K562 (cell line): ENCODE data around the gene TCAP. TPM values are rescaled to one million over a fixed set of nuclear protein-coding genes. Genes with fewer than 3 reads are reported as not detected.

Experiments
- ATAC-seq: fragments of 200-7000 bp; cut with Tn5 transposase; 3 replicates; pipeline ENCODE4 v1.9.1; 2020; ENCODE audit warnings: moderate library complexity
- BruUV-seq: library from RNA; stranded (reverse); fragments of 400-500 nt; replicated peaks from 2 replicates; lab custom pipeline; 2021; lab: Mats Ljungman, UMichigan
- CTCF ChIA-PET: fragments of 300-600 bp; formaldehyde crosslinking; extraction: SDS; loops from one replicate; lab custom pipeline; 2021; ENCODE audit warnings: low intra/inter-chr PET ratio; lab: Yijun Ruan, JAX
- POLR2A ChIA-PET: fragments of 300-600, 350-650 bp; sonication (Branson Sonifier 250); formaldehyde crosslinking; extraction: SDS; loops from one replicate; lab custom pipeline; 2021; ENCODE audit warnings: antibody characterized with exemption, inconsistent platforms; lab: Yijun Ruan, JAX
- DNase-seq, 4 experiments: peaks; one replicate each; pipeline versions ENCODE4 v3.0.0 to v3.0.0-alpha.2; 2011 to 2018; ENCODE audit warnings: low spot score in 3 of 4, mixed read lengths in 3 of 4; ENCODE audit errors: extremely low read depth in 1 of 4
- FAIRE-seq: peaks from 2 replicates; lab custom pipeline; 2011; peaks lifted over from hg19 to GRCh38; lab: Jason Lieb, UNC
- H2AFZ ChIP-seq: 2 replicates; pipeline ENCODE4 v1.6.0; 2011; ENCODE audit warnings: low read depth, low read length, control low read depth, inconsistent platforms
- H3K27ac ChIP-seq: fragments of 200-600 bp; 3 replicates; pipeline ENCODE4 v1.8.0; 2011; ENCODE audit warnings: low read depth, mild to moderate bottlenecking, control low read depth, inconsistent platforms, low read length, moderate library complexity, mixed read lengths; ENCODE audit errors: extremely low read depth
- H3K27me3 ChIP-seq, 2 experiments: fragments of 300-600 bp in 1 of 2; 2 replicates in 1 of 2; 3 replicates in 1 of 2; pipeline versions ENCODE4 v1.6.0 to v1.8.0; 2011; ENCODE audit warnings: inconsistent platforms in 2 of 2, low read length in 2 of 2, mild to moderate bottlenecking in 1 of 2, mixed read lengths in 1 of 2, moderate library complexity in 1 of 2; ENCODE audit not compliant: control insufficient read depth in 2 of 2, insufficient read depth in 2 of 2
- H3K36me3 ChIP-seq: fragments of 300-600 bp; 3 replicates; pipeline ENCODE4 v1.8.0; 2011; ENCODE audit warnings: mild to moderate bottlenecking, low read length, inconsistent platforms; ENCODE audit not compliant: control insufficient read depth, insufficient read depth
- H3K4me1 ChIP-seq, 2 experiments: fragments of 200-600 bp in 1 of 2; replicated peaks in 1 of 2; 2 replicates in 1 of 2; 3 replicates in 1 of 2; pipeline versions ENCODE4 v1.5.1 to v1.8.0; 2011; ENCODE audit warnings: inconsistent platforms in 2 of 2, low read length in 2 of 2, mild to moderate bottlenecking in 1 of 2, mixed read lengths in 1 of 2, moderate library complexity in 1 of 2; ENCODE audit not compliant: control insufficient read depth in 2 of 2, insufficient read depth in 2 of 2
- H3K4me2 ChIP-seq: 2 replicates; pipeline ENCODE4 v1.6.1; 2011; ENCODE audit warnings: low read length, control low read depth, inconsistent platforms, mixed read lengths; ENCODE audit not compliant: insufficient read depth
- H3K4me3 ChIP-seq: fragments of 200-600 bp; sonication (generic), shearing (Covaris generic); 2 replicates; pipeline ENCODE4 v1.5.1; 2016; ENCODE audit warnings: control low read depth, inconsistent platforms
- H3K79me2 ChIP-seq: fragments of 200-600 bp; 3 replicates; pipeline ENCODE4 v1.8.0; 2011; ENCODE audit warnings: low read length, inconsistent platforms; ENCODE audit not compliant: control insufficient read depth, insufficient read depth
- H3K9ac ChIP-seq, 2 experiments: 2 replicates each; pipeline versions ENCODE4 v1.6.0 to v1.6.1; 2011; ENCODE audit warnings: low read depth in 2 of 2, low read length in 2 of 2, control low read depth in 1 of 2, inconsistent platforms in 1 of 2, mild to moderate bottlenecking in 1 of 2, mixed read lengths in 1 of 2; ENCODE audit not compliant: insufficient read depth in 1 of 2
- H3K9me1 ChIP-seq: one replicate; pipeline ENCODE4 v1.6.0; 2011; ENCODE audit warnings: inconsistent platforms, mild to moderate bottlenecking, low read length, moderate library complexity; ENCODE audit not compliant: control insufficient read depth, insufficient read depth
- H3K9me3 ChIP-seq: replicated peaks from 2 replicates; pipeline ENCODE4 v1.5.1; 2011; ENCODE audit warnings: low read depth, low read length, inconsistent platforms; ENCODE audit not compliant: control insufficient read depth, insufficient read depth
- H4K20me1 ChIP-seq: replicated peaks from 2 replicates; pipeline ENCODE4 v1.6.1; 2011; ENCODE audit warnings: low read length, inconsistent platforms, mixed read lengths; ENCODE audit not compliant: control insufficient read depth, insufficient read depth
- ERF ChIP-seq: fragments of 450-650 bp; formaldehyde crosslinking; IDR thresholded peaks from 2 replicates; pipeline ENCODE4 v1.4.0; 2020; ENCODE audit warnings: mild to moderate bottlenecking, mixed read lengths
- FOXP1 ChIP-seq: sonication (generic); formaldehyde crosslinking; IDR thresholded peaks from 2 replicates; pipeline ENCODE4 v1.8.0; 2022; ENCODE audit warnings: mild to moderate bottlenecking, missing genetic modification reagents
- KLF13 ChIP-seq: fragments of 450-650 bp; IDR thresholded peaks from 2 replicates; pipeline ENCODE4 v1.6.1; 2016; ENCODE audit warnings: missing genetic modification characterization, low read depth, mild to moderate bottlenecking, missing compliant biosample characterization, moderate library complexity, borderline replicate concordance
- MNT ChIP-seq, 2 experiments: fragments of 450-650 bp; conservative IDR thresholded peaks; 2 replicates each; pipeline ENCODE4 v1.6.1; 2017; ENCODE audit warnings: mild to moderate bottlenecking in 2 of 2, moderate library complexity in 2 of 2
- ZNF384 ChIP-seq: IDR thresholded peaks from 2 replicates; pipeline ENCODE4 v1.6.1; 2012; ENCODE audit warnings: low read depth, low read length, improper control_type of control experiment
- ZNF395 ChIP-seq: fragments of 200-800 bp; sonication (Bioruptor generic); IDR thresholded peaks from 2 replicates; pipeline ENCODE4 v1.6.1; 2017; ENCODE audit warnings: missing genetic modification characterization, missing compliant biosample characterization
- ZNF408 ChIP-seq: fragments of 250-450 bp; sonication (Bioruptor Pico); IDR thresholded peaks from 2 replicates; pipeline ENCODE4 v1.4.0; 2020; ENCODE audit warnings: low read depth, mild to moderate bottlenecking, moderate library complexity
- ZNF717 ChIP-seq: fragments of 250-450 bp; sonication (Bioruptor Pico); IDR thresholded peaks from 2 replicates; pipeline ENCODE4 v1.5.0; 2021
- ZNF830 ChIP-seq: fragments of 250-450 bp; sonication (Bioruptor Pico); IDR thresholded peaks from 2 replicates; pipeline ENCODE4 v1.5.0; 2021; ENCODE audit warnings: mild to moderate bottlenecking
- WGBS: fragments of 100-300 bp; shearing (Covaris generic); methylation state at CpG from one replicate; pipeline ENCODE4 v1.1.6; 2016; ENCODE audit warnings: low coverage, mixed read lengths; ENCODE audit not compliant: insufficient coverage; ENCODE audit errors: missing lambda C conversion rate; 5-methylcytosine and 5-hydroxymethylcytosine counted together
- in situ Hi-C: fragments of 300-500 bp; cut with MboI; formaldehyde crosslinking; loops from 4 replicates; pipeline ENCODE4 v1.15.0; 2018; ENCODE audit warnings: inconsistent platforms, mixed read lengths
- intact Hi-C: fragments of 100-400 bp; cut with micrococcal nuclease; formaldehyde crosslinking; loops from 2 replicates; pipeline ENCODE4 v1.14.2; 2022
- polyA plus RNA-seq, 8 experiments: library from polyadenylated mRNA; depleted of rRNA in 4 of 8; stranded (reverse) in 5 of 8; unstranded in 3 of 8; fragments of >200 nt; fragmentation: Nextera tagmentation in 2 of 8; fragmentation: Illumina TruSeq in 1 of 8; extraction: Ambion mirVana in 2 of 8; extraction: Trizol in 1 of 8; gene quantifications; 2 replicates each; pipeline versions ENCODE4 v1.2.1 to v1.2.3, GENCODE V29; 2011 to 2014; ENCODE audit warnings: inconsistent platforms in 1 of 8, missing spikeins in 1 of 8
- total RNA-seq, 7 experiments: library from RNA; depleted of rRNA in 6 of 7; stranded (reverse); fragments of >200 nt in 6 of 7; fragmentation: Illumina TruSeq in 2 of 7; extraction: Trizol in 2 of 7; gene quantifications; 2 replicates each; pipeline versions ENCODE4 v1.2.1 to v1.2.3, GENCODE V29; 2011 to 2021; ENCODE audit warnings: low replicate concordance in 1 of 7
- TF ChIP-seq, protein P1 (sequence below): fragments of 250-450 bp; sonication (Bioruptor Pico); IDR thresholded peaks from 2 replicates; pipeline ENCODE4 v1.4.0; 2020

TCAP gene
- total and polyA plus RNA-seq, 9 of the 15 experiments (the other 6 are each of a cell fraction or from before 2014, with no cell fraction given), result 0.33 to 1.4 (median 0.82) TPM; not detected in 2

DNA sequence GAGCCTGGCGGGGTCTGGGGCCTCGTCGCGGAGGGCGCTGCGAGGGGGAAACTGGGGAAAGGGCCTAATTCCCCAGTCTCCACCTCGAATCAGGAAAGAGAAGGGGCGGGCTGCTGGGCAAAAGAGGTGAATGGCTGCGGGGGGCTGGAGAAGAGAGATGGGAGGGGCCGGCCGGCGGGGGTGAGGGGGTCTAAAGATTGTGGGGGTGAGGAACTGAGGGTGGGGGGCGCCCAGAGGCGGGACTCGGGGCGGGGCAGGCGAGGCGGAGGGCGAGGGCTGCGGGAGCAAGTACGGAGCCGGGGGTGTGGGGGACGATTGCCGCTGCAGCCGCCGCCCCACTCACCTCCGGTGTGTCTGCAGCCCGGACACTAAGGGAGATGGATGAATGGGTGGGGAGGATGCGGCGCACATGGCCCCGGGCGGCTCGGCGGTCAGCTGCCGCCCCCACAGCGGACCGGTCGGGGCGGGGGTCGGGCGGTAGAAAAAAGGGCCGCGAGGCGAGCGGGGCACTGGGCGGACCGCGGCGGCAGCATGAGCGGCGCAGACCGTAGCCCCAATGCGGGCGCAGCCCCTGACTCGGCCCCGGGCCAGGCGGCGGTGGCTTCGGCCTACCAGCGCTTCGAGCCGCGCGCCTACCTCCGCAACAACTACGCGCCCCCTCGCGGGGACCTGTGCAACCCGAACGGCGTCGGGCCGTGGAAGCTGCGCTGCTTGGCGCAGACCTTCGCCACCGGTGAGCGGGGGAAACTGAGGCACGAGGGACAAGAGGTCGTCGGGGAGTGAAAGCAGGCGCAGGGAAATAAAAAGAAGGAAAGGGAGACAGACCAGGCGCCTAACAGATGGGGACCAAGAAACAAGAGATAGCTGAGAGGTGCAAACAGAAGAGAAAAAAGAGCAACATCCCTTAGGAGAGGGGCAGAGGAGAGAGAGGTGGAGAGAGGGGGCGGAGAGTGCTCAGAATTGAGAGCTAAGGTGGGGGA, 3.1 kb downstream of the TCAP start, which contains the start of gene PNMT:
TSS of gene PNMT (plus strand) at position 509 of the 980 bp plus-strand sequence. CDS start at position 532, 23 bp downstream.
- Histone ChIP-seq H2AFZ (peak within 1 kb of the TSS; percentile 79), H3K36me3 (peaks cover 2% of the 10 kb centered on the region; the same call in 1 of the 3 replicates), H3K27me3 (no peaks in the 10 kb centered on the region), H3K9me3 (no peaks in the 10 kb centered on the region), H3K4me2 (peak within 1 kb of the TSS; percentile 75), H3K4me1 (peaks cover 33 to 94% of the 10 kb centered on the region in 2 experiments), H3K79me2 (peaks cover 13% of the 10 kb centered on the region; the same call in 2 of the 3 replicates), H4K20me1 (no peaks in the 10 kb centered on the region; the same call in 1 of the 2 replicates), H3K9ac (peak within 1 kb of the TSS; percentile 65 to 93), H3K9me1 (no peaks in the 10 kb centered on the region), H3K4me3 (peak within 1 kb of the TSS; percentile 51), H3K27ac (peak within 1 kb of the TSS; percentile 74)
- POLR2A ChIA-PET, result interaction anchor here (0.6 to 4.0 kb wide), 7 partner anchors 12 to 290 kb away, joined by 3 to 16 read pairs (median 3); no protein-coding TSS in a partner anchor
- WGBS, result under 1% methylated on average over 30 of the region's 85 CpGs
- CTCF ChIA-PET, result interaction anchor here (0.8 to 8.3 kb wide), 2 partner anchors 34 to 46 kb away, joined by 3 to 131 read pairs; no protein-coding TSS in a partner anchor
- TSS peak; percentile 73 for BruUV-seq
- in situ Hi-C loops (no loop called here), intact Hi-C loops (loop anchor here (1.0 kb wide), 1 partner anchor 46 kb away; no protein-coding TSS in a partner anchor)
- ATAC-seq (peak; percentile 72), DNase-seq (peak; percentile 76 to 89 (median 80)), FAIRE-seq (peak; percentile 82)
- TF ChIP-seq, protein P1, sequence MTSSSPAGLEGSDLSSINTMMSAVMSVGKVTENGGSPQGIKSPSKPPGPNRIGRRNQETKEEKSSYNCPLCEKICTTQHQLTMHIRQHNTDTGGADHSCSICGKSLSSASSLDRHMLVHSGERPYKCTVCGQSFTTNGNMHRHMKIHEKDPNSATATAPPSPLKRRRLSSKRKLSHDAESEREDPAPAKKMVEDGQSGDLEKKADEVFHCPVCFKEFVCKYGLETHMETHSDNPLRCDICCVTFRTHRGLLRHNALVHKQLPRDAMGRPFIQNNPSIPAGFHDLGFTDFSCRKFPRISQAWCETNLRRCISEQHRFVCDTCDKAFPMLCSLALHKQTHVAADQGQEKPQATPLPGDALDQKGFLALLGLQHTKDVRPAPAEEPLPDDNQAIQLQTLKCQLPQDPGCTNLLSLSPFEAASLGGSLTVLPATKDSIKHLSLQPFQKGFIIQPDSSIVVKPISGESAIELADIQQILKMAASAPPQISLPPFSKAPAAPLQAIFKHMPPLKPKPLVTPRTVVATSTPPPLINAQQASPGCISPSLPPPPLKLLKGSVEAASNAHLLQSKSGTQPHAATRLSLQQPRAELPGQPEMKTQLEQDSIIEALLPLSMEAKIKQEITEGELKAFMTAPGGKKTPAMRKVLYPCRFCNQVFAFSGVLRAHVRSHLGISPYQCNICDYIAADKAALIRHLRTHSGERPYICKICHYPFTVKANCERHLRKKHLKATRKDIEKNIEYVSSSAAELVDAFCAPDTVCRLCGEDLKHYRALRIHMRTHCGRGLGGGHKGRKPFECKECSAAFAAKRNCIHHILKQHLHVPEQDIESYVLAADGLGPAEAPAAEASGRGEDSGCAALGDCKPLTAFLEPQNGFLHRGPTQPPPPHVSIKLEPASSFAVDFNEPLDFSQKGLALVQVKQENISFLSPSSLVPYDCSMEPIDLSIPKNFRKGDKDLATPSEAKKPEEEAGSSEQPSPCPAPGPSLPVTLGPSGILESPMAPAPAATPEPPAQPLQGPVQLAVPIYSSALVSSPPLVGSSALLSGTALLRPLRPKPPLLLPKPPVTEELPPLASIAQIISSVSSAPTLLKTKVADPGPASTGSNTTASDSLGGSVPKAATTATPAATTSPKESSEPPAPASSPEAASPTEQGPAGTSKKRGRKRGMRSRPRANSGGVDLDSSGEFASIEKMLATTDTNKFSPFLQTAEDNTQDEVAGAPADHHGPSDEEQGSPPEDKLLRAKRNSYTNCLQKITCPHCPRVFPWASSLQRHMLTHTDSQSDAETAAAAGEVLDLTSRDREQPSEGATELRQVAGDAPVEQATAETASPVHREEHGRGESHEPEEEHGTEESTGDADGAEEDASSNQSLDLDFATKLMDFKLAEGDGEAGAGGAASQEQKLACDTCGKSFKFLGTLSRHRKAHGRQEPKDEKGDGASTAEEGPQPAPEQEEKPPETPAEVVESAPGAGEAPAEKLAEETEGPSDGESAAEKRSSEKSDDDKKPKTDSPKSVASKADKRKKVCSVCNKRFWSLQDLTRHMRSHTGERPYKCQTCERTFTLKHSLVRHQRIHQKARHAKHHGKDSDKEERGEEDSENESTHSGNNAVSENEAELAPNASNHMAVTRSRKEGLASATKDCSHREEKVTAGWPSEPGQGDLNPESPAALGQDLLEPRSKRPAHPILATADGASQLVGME, result peak; percentile 69
- TF ChIP-seq ERF, result peak; percentile 45; the same call in 1 of the 2 replicates
- peak; percentile 79 for TF ChIP-seq ZNF395 (CRISPR knock-in tag)
- peak; percentile 65; the same call in 1 of the 2 replicates for TF ChIP-seq KLF13 (tag)
- TF ChIP-seq ZNF717 (CRISPR knock-in tag), result no peak
- peak; percentile 42; the same call in 1 of the 2 replicates for TF ChIP-seq FOXP1 (CRISPR knock-in tag)
- no peak; the same call in 1 of the 2 replicates for TF ChIP-seq ZNF384
- no peak for TF ChIP-seq ZNF830 (CRISPR knock-in tag)
- TF ChIP-seq ZNF408, result no peak
- TF ChIP-seq MNT (conservative IDR thresholded peaks at IDR 0.05), result peak in 1 of 2 experiments; percentile 84; a peak in 2 of 4 replicates
